Fibroblast of gingiva (primary cell): ENCODE measurements around the gene CFTR.
A peak's percentile ranks its signal among the peaks of the same experiment; 100 is the strongest.
"Not testable (repeated sequence)": the region's sequence is repeated elsewhere in the genome, so short reads cannot be mapped to it uniquely, and the experiment has no call there.

Experiments
- DNase-seq: peaks from one replicate; pipeline ENCODE4 v3.0.0-alpha.2; 2011; ENCODE audit warnings: low read depth

The CFTR gene

GRCh38 chr7:117688126-117688525 lies 208.3 kb downstream of the CFTR start:
- DNase-seq = no peak

GRCh38 chr7:117689406-117689805 lies 209.6 kb downstream of the CFTR start:
- no peak for DNase-seq

DNA sequence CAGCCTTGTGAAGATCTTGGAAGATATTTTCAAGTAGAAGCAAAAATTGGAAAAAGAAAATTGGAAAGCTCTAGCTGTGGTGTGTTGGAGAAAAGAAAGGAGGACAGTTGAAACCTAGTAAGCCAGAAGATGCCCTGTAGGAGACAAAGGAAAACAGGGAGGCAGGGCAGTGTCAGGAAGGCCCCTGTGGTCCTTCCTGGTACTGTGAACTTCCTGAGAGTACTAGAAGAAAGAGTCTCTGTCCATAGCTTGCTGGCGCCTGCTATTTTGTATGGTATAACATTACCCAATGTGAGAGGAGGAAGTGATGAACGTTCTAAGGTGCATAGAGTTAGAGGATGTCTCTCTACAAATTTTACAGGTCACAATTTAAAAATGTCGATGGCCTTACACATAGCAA lies 210.3 kb downstream of the CFTR start:
- DNase-seq = no peak

GRCh38 chr7:117692338-117692737 lies 212.5 kb downstream of the CFTR start:
- DNase-seq = no peak

GRCh38 chr7:117698018-117698417 lies 218.2 kb downstream of the CFTR start:
- no peak for DNase-seq

- DNase-seq = no peak
Measured at GRCh38 chr7:117704063-117704462, 224.2 kb downstream of the CFTR start.

DNA sequence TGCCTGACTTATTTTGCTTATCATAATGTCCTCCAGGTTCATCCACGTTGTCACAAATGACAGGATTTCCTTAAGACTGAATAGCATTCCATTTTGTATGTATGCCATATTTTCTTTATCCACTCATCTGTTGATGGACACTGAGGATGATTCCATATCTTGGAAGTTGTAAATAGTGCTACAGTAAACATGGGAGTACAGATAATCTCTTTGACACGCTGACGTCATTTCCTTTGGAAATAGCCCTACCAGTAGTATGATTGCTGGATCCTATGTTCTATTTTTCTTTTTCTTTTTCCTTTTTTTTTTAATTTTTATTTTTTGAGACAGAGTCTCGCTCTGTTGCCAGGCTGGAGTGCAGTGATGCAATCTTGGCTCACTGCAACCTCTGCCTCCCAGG lies 225.8 kb downstream of the CFTR start:
- no peak for DNase-seq

DNA sequence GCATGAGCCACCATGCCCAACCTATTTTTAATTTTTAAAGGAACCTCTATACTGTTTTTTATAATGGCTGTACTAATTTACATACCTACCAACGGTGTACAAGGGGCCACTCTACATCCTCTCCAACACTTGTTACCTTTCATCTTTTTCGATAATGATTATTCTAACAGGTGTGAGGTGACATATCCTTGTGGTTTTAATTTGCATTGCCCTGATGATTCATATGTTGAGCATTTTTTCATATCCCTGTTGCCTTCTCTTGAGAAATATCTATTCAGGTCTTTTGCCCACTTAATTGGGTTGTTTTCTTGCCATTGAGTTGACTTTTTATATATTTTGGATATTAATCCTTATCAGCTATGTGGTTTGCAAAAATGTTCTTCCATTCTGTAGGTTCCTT lies 226.4 kb downstream of the CFTR start:
- DNase-seq = no peak

GRCh38 chr7:117707080-117707479 lies 227.3 kb downstream of the CFTR start:
- DNase-seq = no peak

DNA sequence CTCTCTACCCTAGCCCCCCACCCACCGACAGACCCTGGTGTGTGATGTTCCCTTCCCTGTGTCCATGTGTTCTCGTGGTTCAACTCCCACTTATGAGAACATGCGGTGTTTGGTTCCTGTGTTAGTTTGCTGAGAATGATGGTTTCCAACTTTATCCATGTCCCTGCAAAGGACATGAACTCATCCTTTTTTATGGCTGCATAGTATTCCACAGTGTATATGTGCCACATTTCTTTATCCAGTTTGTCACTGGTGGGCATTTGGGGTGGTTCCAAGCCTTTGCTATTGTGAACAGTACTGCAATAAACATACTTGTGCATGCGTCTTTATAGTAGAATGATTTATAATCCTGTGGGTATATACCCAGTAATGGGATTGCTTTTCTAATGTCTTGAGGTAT lies 228.3 kb downstream of the CFTR start:
- DNase-seq = not testable (repeated sequence)

DNA sequence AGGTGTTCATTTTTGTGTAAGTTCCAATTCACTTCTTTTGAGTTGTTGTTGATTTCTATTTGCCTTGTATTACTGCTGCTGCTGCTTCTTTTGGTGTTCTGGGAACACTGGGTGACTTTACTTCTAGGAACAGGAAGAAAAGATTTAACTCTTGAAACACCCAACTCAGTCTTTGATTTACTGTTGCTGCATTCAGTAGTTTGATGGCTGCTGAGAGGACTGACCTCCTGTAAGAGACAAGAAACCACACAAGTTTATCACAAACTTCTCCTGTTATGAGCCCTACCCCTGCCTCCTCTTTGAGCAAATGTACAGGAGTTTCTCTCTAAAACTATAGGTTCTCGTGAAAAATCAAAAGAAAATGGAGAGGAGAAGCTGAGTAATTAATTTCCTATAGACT lies 231.7 kb downstream of the CFTR start:
- no peak for DNase-seq

DNA sequence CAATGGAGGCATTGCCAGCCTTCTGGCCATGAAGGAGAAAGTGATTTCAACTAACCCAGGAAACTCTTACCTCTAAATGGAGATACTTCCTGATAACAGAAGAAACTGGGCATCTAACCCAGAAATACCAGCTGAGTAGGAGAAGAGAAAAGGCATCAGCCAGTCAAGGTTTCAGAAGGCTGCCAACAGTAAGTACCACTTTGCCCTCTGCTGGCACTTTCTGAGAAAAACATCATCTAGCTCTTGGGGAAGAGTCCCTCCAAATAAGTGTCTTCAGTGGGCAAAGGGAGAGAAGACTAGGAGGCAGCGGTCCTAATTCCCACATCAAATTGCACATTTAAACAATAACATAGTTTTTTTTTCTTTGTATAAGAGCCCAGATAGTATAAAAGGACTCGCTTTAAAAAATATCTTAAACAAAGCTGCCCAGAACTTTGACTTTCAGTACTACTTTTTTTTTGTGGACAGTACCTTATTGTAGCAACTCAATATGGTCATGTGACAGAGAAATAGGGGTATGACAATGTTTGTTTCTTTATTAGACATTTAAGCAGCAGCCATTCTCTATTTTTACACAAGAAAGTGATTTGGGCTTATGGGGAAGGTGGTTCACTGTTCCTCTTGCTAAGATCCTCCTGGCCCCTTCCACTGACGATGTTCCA lies 236.1 kb downstream of the CFTR start:
- DNase-seq = peak; percentile 46

- DNase-seq = no peak
Measured at GRCh38 chr7:117716707-117717299, 237.0 kb downstream of the CFTR start.

DNA sequence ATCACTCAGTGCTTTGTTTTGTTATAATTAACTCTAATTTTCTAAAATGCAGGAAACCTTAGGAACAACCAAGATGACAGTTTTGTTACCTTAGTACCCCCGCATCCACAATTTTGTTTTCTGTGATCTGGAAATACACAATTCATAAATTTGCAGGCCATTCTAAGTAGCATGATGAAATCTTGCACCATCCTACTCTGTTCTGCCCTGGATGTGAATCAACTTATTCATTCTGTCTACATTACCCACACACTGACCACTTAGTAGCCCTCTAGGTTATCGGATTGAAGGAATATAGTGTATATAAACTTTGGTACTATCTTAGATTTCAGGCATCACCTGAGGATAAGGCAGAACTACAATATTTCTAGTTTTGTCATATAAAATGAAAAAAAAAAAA lies 237.5 kb downstream of the CFTR start:
- DNase-seq = no peak
